ENCODE measurements around the gene CADM4. TPM values are rescaled to one million over a fixed set of nuclear protein-coding genes. Genes with fewer than 3 reads are reported as not detected.

The CADM4 gene
- total and polyA plus RNA-seq, 2 of the 8 experiments (the other 6 are each of a cell fraction or from before 2014, with no cell fraction given) = 13.5 to 25.0 TPM

DNA sequence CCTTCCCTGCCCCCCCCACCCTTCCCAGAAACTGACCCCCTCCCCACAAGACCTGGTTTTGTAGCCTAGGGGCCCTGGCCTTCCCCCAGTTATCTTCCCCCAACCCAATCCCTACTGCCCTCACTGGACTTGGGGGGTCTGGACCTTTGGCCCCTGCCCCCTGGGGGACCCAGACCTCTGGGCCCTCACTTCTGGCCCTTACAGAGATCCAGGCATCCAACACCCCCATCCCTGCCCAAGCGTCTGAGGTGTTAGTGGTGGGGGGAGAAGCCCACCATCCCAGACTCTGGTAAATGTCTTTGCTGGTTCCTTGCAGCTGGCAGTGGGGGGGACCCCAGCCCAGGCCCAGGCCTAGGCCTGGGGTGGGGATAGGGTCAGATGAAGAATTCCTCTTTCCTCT is 16.7 kb downstream of the CADM4 start:
- WGBS, 2 experiments (ENCODE audit: extremely low coverage in 1 of 2, insufficient coverage in 1 of 2, insufficient read length in 1 of 2, insufficient replicate concordance in 2 of 2, low coverage in 1 of 2, low lambda C conversion rate in 2 of 2, missing lambda C conversion rate in 1 of 2) = 100% methylated on average over 1 of the region's 1 CpG; no CpG with 5 or more reads in 1 of the 2 experiments
- H3K14ac ChIP-seq (ENCODE audit: insufficient read length) = no peak overlapping the region

More for the DNA sequence above, 16.7 kb downstream of the CADM4 start:
- H2BK15ac ChIP-seq (ENCODE audit: low read length) = no peak overlapping the region
- no peak overlapping the region for H2BK20ac ChIP-seq (ENCODE audit: low read length)
- POLR2A ChIA-PET (ENCODE audit: partially characterized antibody) = interaction anchor here (0.6 to 2.1 kb wide), 6 partner anchors 13 to 40 kb away, joined by 3 to 12 read pairs (median 4); partner anchors contain the start of genes IRGQ and ZNF576
- H3K4me1 ChIP-seq (replicated peaks in 1 of 4; ENCODE audit: control insufficient read depth in 3 of 4, insufficient read depth in 4 of 4, low read length in 3 of 4) = peaks cover 6 to 16% (median 11%) of the 10 kb centered on the region in 4 experiments
- no peak overlapping the region for H4K8ac ChIP-seq (ENCODE audit: extremely low read depth, insufficient read depth, low read length)
- FAIRE-seq (no peak), DNase-seq (ENCODE audit: low read depth in 1 of 2, low spot score in 2 of 2) (no peak)
- H2BK5ac ChIP-seq (ENCODE audit: low read depth, low read length) = no peak overlapping the region
- no peak overlapping the region for H2BK120ac ChIP-seq (replicated peaks; ENCODE audit: low read depth, low read length)
- no peaks in the 10 kb centered on the region for H3K27me3 ChIP-seq (replicated peaks in 1 of 4; ENCODE audit: control insufficient read depth in 3 of 4, extremely low read depth in 1 of 4, insufficient read depth in 3 of 4, low read length in 3 of 4)
- H4K5ac ChIP-seq (ENCODE audit: insufficient read length, low read depth, low read length) = no peak overlapping the region
- no peaks in the 10 kb centered on the region; a peak in 2 of 8 replicates for H3K36me3 ChIP-seq (ENCODE audit: control insufficient read depth in 2 of 4, insufficient read depth in 4 of 4, low read length in 3 of 4)
- H4K91ac ChIP-seq (replicated peaks; ENCODE audit: insufficient read length, low read length) = no peak overlapping the region
- no peak overlapping the region for H3K18ac ChIP-seq (ENCODE audit: extremely low read depth, low read length)
- no peak overlapping the region for H2AFZ ChIP-seq (ENCODE audit: low read length)
- H3K9ac ChIP-seq (replicated peaks in 1 of 4; ENCODE audit: extremely low read depth in 1 of 4, low read depth in 3 of 4, low read length in 3 of 4) = no peak overlapping the region
- peaks cover 10% of the 10 kb centered on the region for H3K23me2 ChIP-seq (ENCODE audit: low read depth, low read length)
- H3K23ac ChIP-seq (ENCODE audit: insufficient read length) = no peak overlapping the region
- no peak for TF ChIP-seq RFX5 (IDR thresholded peaks at IDR 0.05; ENCODE audit: borderline replicate concordance, low read depth, low read length)
- no peak for TF ChIP-seq RBBP5 (IDR thresholded peaks at IDR 0.05; ENCODE audit: borderline replicate concordance, low read depth, low read length)
- no peak for TF ChIP-seq CTCF (IDR thresholded peaks at IDR 0.05; ENCODE audit: control extremely low read depth in 1 of 3, insufficient read depth in 1 of 3, low read depth in 1 of 3, low read length in 3 of 3)
- no peak for TF ChIP-seq TEAD4 (IDR thresholded peaks at IDR 0.05; ENCODE audit: low read depth, low read length)
- TF ChIP-seq RXRA (IDR thresholded peaks at IDR 0.05; ENCODE audit: insufficient read depth, low read depth, low read length) = no peak
- no peak overlapping the region for H3K56ac ChIP-seq (replicated peaks; ENCODE audit: insufficient read length, low read depth, low read length)
- 0 out of 2 replicates have a peak overlapping the region, but pooled peaks have one; percentile 0 for H2AK5ac ChIP-seq (ENCODE audit: low read depth, low read length)
- H3K4me3 ChIP-seq (ENCODE audit: extremely low read depth in 1 of 4, insufficient read depth in 2 of 4, low read depth in 3 of 4, low read length in 4 of 4) = no peak overlapping the region
- H2BK12ac ChIP-seq (ENCODE audit: low read depth, low read length) = no peak overlapping the region
- no peaks in the 10 kb centered on the region for H3K9me3 ChIP-seq (ENCODE audit: insufficient read depth in 2 of 2, low read depth in 1 of 2, low read length in 1 of 2)
- H3K79me2 ChIP-seq (ENCODE audit: control insufficient read depth in 1 of 2, insufficient read depth in 2 of 2, low read length in 2 of 2) = peaks cover 0 to 2% of the 10 kb centered on the region in 2 experiments; a peak in 2 of 4 replicates
- no peak overlapping the region for H3K4me2 ChIP-seq (ENCODE audit: insufficient read depth in 1 of 2, low read depth in 2 of 2, low read length in 2 of 2)
- peaks cover 1 to 3% of the 10 kb centered on the region in 2 experiments for H4K20me1 ChIP-seq (replicated peaks in 1 of 2; ENCODE audit: control insufficient read depth in 1 of 2, insufficient read depth in 2 of 2, low read length in 2 of 2)
- CTCF ChIA-PET (ENCODE audit: partially characterized antibody) = interaction anchor here (1.6 kb wide), 1 partner anchor 29 kb away, joined by 10 read pairs; no protein-coding TSS in a partner anchor
- H3K27ac ChIP-seq (ENCODE audit: low read depth, low read length) = no peak overlapping the region
- no peak overlapping the region for H3K4ac ChIP-seq (replicated peaks; ENCODE audit: insufficient read length, low read depth, low read length)
- H3K79me1 ChIP-seq (ENCODE audit: low read depth, low read length) = no peaks in the 10 kb centered on the region; the same call in 1 of the 2 replicates
